NCI-H1048 (cell line): ENCODE measurements around the gene CMIP.
"Not testable (repeated sequence)": the region's sequence is repeated elsewhere in the genome, so short reads cannot be mapped to it uniquely, and the experiment has no call there.

Experiments used
- DNase-seq: peaks from one replicate; lab custom pipeline; 2025; lab: John Stamatoyannopoulos, UW

Gene CMIP

GRCh38 chr16:81444448-81445121 is at the start of gene CMIP:
Gene CMIP, plus strand, starts transcription at chr16:81444808.
- DNase-seq, result no peak

- DNase-seq, result no peak
Observed at GRCh38 chr16:81394966-81395655, 49.5 kb upstream of the CMIP start.

GRCh38 chr16:81397058-81397878 is 47.3 kb upstream of the CMIP start:
- DNase-seq, result no peak

- DNase-seq, result no peak
Observed at GRCh38 chr16:81397879-81398520, 46.6 kb upstream of the CMIP start.

GRCh38 chr16:81399909-81400308 is 44.7 kb upstream of the CMIP start:
- DNase-seq, result no peak

- no peak for DNase-seq
Observed at GRCh38 chr16:81401035-81401950, 43.3 kb upstream of the CMIP start.

GRCh38 chr16:81403208-81403600 is 41.4 kb upstream of the CMIP start:
- no peak for DNase-seq

- peak; percentile 1 for DNase-seq
Observed at GRCh38 chr16:81403601-81404391, 40.8 kb upstream of the CMIP start.

GRCh38 chr16:81405002-81405401 is 39.6 kb upstream of the CMIP start:
- not testable (repeated sequence) for DNase-seq

- DNase-seq, result no peak
Observed at GRCh38 chr16:81405702-81406113, 38.9 kb upstream of the CMIP start.

- no peak for DNase-seq
Observed at GRCh38 chr16:81408409-81408950, 36.1 kb upstream of the CMIP start.

- DNase-seq, result no peak
Observed at GRCh38 chr16:81409016-81409556, 35.5 kb upstream of the CMIP start.

GRCh38 chr16:81410643-81411293 is 33.8 kb upstream of the CMIP start:
- DNase-seq, result no peak

- no peak for DNase-seq
Observed at GRCh38 chr16:81413245-81413990, 31.2 kb upstream of the CMIP start.

- DNase-seq, result no peak
Observed at GRCh38 chr16:81415751-81416150, 28.9 kb upstream of the CMIP start.

GRCh38 chr16:81416749-81417148 is 27.9 kb upstream of the CMIP start:
- no peak for DNase-seq

- no peak for DNase-seq
Observed at GRCh38 chr16:81417210-81417609, 27.4 kb upstream of the CMIP start.

GRCh38 chr16:81419806-81420205 is 24.8 kb upstream of the CMIP start:
- no peak for DNase-seq

GRCh38 chr16:81421126-81421525 is 23.5 kb upstream of the CMIP start:
- DNase-seq, result no peak
